Neuronal stem cell (in vitro differentiated cells): ENCODE measurements around the gene ZP1.

Experiments used
- DNase-seq: peaks from one replicate; pipeline ENCODE4 v3.0.0-alpha.2; 2013; ENCODE audit warnings: low spot score
- H2AFZ ChIP-seq: one replicate; pipeline ENCODE4 v1.6.1; 2013; ENCODE audit warnings: mild to moderate bottlenecking, low read length, inconsistent platforms
- H2AK5ac ChIP-seq: 2 replicates; pipeline ENCODE4 v1.6.1; 2013; ENCODE audit warnings: low read depth, mild to moderate bottlenecking, inconsistent platforms, low read length, moderate library complexity, mixed read lengths
- H2BK120ac ChIP-seq: 2 replicates; pipeline ENCODE4 v1.6.1; 2013; ENCODE audit warnings: low read depth, mild to moderate bottlenecking, inconsistent platforms, low read length, moderate library complexity, mixed read lengths
- H2BK12ac ChIP-seq: one replicate; pipeline ENCODE4 v1.6.1; 2013; ENCODE audit warnings: low read length, inconsistent platforms
- H2BK15ac ChIP-seq: 2 replicates; pipeline ENCODE4 v1.6.1; 2013; ENCODE audit warnings: mild to moderate bottlenecking, low read length, inconsistent platforms, mixed read lengths
- H2BK5ac ChIP-seq: one replicate; pipeline ENCODE4 v1.6.1; 2013; ENCODE audit warnings: inconsistent platforms, mild to moderate bottlenecking, low read length, moderate library complexity
- H3K14ac ChIP-seq: one replicate; pipeline ENCODE4 v1.6.1; 2013; ENCODE audit warnings: low read length, inconsistent platforms
- H3K18ac ChIP-seq: 2 replicates; pipeline ENCODE4 v1.6.1; 2013; ENCODE audit warnings: low read length, inconsistent platforms
- H3K23ac ChIP-seq: 2 replicates; pipeline ENCODE4 v1.6.1; 2013; ENCODE audit warnings: low read depth, mild to moderate bottlenecking, mixed read lengths, low read length, inconsistent platforms; ENCODE audit not compliant: poor library complexity
- H3K27ac ChIP-seq: replicated peaks from 3 replicates; pipeline ENCODE4 v1.5.1; 2013; ENCODE audit warnings: low read length, inconsistent platforms
- H3K27me3 ChIP-seq, 3 experiments: 2 replicates each; pipeline ENCODE4 v1.6.1; 2013; ENCODE audit warnings: low read length in 3 of 3, mild to moderate bottlenecking in 2 of 3, inconsistent platforms in 1 of 3, low read depth in 1 of 3, mixed read lengths in 1 of 3, moderate library complexity in 1 of 3; ENCODE audit not compliant: control insufficient read depth in 3 of 3, insufficient read depth in 3 of 3
- H3K36me3 ChIP-seq, 2 donors: replicated peaks in 1 of 2; 2 replicates each; pipeline ENCODE4 v1.6.1; 2013; ENCODE audit warnings: low read length in 2 of 2; ENCODE audit not compliant: control insufficient read depth in 2 of 2, insufficient read depth in 2 of 2
- H3K4ac ChIP-seq: 2 replicates; pipeline ENCODE4 v1.6.1; 2013; ENCODE audit warnings: inconsistent platforms, mild to moderate bottlenecking, low read length, moderate library complexity
- H3K4me1 ChIP-seq, 2 donors: 1 replicate in 1 of 2; 2 replicates in 1 of 2; pipeline ENCODE4 v1.6.1; 2013; ENCODE audit warnings: low read length in 2 of 2, low read depth in 1 of 2; ENCODE audit not compliant: control insufficient read depth in 2 of 2, insufficient read depth in 1 of 2
- H3K4me2 ChIP-seq: one replicate; pipeline ENCODE4 v1.6.1; 2013; ENCODE audit warnings: mild to moderate bottlenecking, low read length, inconsistent platforms; ENCODE audit not compliant: insufficient read depth, poor library complexity, severe bottlenecking
- H3K4me3 ChIP-seq, 2 donors: 2 replicates each; pipeline ENCODE4 v1.5.1; 2013; ENCODE audit warnings: low read length in 2 of 2, mild to moderate bottlenecking in 2 of 2, inconsistent platforms in 1 of 2, moderate library complexity in 1 of 2
- H3K79me1 ChIP-seq: one replicate; pipeline ENCODE4 v1.6.1; 2013; ENCODE audit warnings: low read depth, mild to moderate bottlenecking, inconsistent platforms, low read length, moderate library complexity
- H3K9ac ChIP-seq: one replicate; pipeline ENCODE4 v1.6.1; 2013; ENCODE audit warnings: mild to moderate bottlenecking, low read depth, low read length, inconsistent platforms; ENCODE audit not compliant: poor library complexity
- H3K9me3 ChIP-seq, 2 donors: replicated peaks in 1 of 2; 2 replicates each; pipeline versions ENCODE3 to v1.6.1; 2013; ENCODE audit warnings: low read length in 2 of 2, mild to moderate bottlenecking in 2 of 2, inconsistent platforms in 1 of 2, low read depth in 1 of 2, mixed read lengths in 1 of 2, moderate library complexity in 1 of 2; ENCODE audit not compliant: control insufficient read depth in 2 of 2, insufficient read depth in 1 of 2
- H4K8ac ChIP-seq: one replicate; pipeline ENCODE4 v1.6.1; 2013; ENCODE audit warnings: low read depth, mild to moderate bottlenecking, inconsistent platforms, low read length, moderate library complexity
- H4K91ac ChIP-seq: one replicate; pipeline ENCODE4 v1.6.1; 2013; ENCODE audit warnings: low read length, low read depth, mild to moderate bottlenecking, inconsistent platforms; ENCODE audit not compliant: poor library complexity
- WGBS, 2 donors: extraction: QIAGEN DNeasy Blood & Tissue Kit; methylation state at CpG; one replicate each; pipeline ENCODE4 v1.1.7; 2013; ENCODE audit warnings: missing lambda C conversion rate in 2 of 2, mixed read lengths in 1 of 2; ENCODE audit not compliant: insufficient read length in 2 of 2, insufficient replicate concordance in 1 of 2; ENCODE audit errors: extremely low coverage in 2 of 2; 5-methylcytosine and 5-hydroxymethylcytosine counted together

The ZP1 gene

DNA sequence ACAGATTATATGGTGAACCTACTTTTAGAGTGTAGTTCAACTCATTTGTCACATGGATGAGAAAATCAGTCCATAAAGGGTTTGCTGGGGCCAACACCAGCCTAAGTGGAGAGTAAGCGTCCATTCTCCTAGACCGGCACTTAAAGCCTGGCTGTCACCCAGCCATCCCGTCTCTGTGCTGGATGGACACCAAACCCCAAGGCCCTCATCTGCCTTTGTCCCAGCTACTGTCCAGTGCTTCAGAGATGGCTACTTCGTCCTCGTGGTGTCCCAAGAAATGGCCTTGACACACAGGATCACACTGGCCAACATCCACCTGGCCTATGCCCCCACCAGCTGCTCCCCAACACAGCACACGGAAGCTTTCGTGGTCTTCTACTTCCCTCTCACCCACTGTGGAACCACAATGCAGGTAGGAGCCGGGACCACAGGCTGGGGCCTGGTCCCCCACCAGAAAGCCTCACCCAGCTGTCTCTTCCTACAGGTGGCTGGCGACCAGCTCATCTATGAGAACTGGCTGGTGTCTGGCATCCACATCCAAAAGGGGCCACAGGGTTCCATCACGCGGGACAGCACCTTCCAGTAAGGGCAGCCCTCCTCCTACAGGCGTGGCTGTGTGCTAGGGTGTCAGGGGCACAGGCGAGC, 3.5 kb downstream of the ZP1 start:
- H3K14ac ChIP-seq = no peak overlapping the region
- H3K4me1 ChIP-seq = peaks cover 0 to 1% of the 10 kb centered on the region in 2 donors
- no peaks in the 10 kb centered on the region for H3K9me3 ChIP-seq
- peak overlapping the region; percentile 83 for H3K23ac ChIP-seq
- peak overlapping the region; percentile 13 for H3K18ac ChIP-seq
- H2AFZ ChIP-seq = no peak overlapping the region
- no peak overlapping the region for H2BK15ac ChIP-seq
- peak overlapping the region; percentile 62 for H4K91ac ChIP-seq
- H4K8ac ChIP-seq = no peak overlapping the region
- no peak overlapping the region for H3K9ac ChIP-seq
- peak overlapping the region; percentile 82 for H2AK5ac ChIP-seq
- H2BK120ac ChIP-seq = no peak overlapping the region
- H3K4ac ChIP-seq = peak overlapping the region; percentile 2
- no peak for DNase-seq
- peaks cover 3 to 5% of the 10 kb centered on the region in 2 donors for H3K36me3 ChIP-seq
- H3K4me2 ChIP-seq = no peak overlapping the region
- no peaks in the 10 kb centered on the region for H3K79me1 ChIP-seq
- H2BK12ac ChIP-seq = no peak overlapping the region
- WGBS, 2 donors = no CpG with 5 or more reads among the region's 13 CpGs
- peaks cover 0 to 5% (median 0%) of the 10 kb centered on the region in 3 experiments for H3K27me3 ChIP-seq
- no peak overlapping the region for H2BK5ac ChIP-seq
- no peak overlapping the region for H3K4me3 ChIP-seq
- no peak overlapping the region for H3K27ac ChIP-seq

DNA sequence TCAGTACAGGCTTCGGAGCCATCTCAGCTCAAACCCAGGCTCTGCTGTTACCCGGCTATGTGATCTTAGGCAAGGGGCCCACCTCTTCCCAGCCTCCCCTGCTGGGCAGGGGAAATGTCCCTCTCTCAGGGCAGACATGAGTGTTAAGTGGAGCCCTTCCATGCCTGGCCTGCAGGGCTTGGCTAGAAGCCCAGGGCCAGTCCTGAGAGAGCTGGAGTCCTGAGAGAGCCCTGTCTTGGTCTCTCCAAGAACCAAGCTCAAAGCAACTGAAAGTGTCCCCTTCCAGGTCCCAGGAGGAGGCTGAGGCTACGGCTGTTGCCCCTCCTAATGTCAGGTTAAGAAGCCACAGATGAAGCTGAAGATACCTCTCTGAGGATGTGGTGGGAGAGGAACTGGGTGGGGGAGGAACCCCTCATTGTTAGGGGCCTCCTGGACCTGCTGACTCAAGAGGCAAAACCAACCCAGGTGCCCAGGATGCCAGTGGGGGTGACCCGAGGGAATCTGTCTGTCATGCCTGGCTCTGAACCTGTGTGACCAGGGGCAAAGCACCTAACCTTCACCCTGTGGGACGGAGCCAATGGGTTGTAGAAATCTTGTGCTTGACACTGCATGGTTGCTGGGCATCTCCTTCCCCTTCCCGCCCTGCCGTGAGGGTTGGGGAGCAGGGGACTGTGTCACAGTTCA, 4.2 kb downstream of the ZP1 start:
- Histone ChIP-seq H3K14ac (no peak overlapping the region), H3K9me3 (no peaks in the 10 kb centered on the region), H3K23ac (no peak overlapping the region), H2BK12ac (no peak overlapping the region), H3K36me3 (peaks cover 3 to 5% of the 10 kb centered on the region in 2 donors), H3K27ac (no peak overlapping the region), H3K4me1 (peaks cover 0 to 1% of the 10 kb centered on the region in 2 donors), H2BK5ac (no peak overlapping the region), H2BK15ac (no peak overlapping the region), H3K27me3 (peaks cover 0 to 5% (median 0%) of the 10 kb centered on the region in 3 experiments), H3K4me3 (no peak overlapping the region), H3K79me1 (no peaks in the 10 kb centered on the region), H3K4ac (peak overlapping the region; percentile 2), H3K18ac (no peak overlapping the region), H4K8ac (no peak overlapping the region), H2AFZ (no peak overlapping the region), H4K91ac (no peak overlapping the region), H2AK5ac (peak overlapping the region; percentile 82), H3K9ac (no peak overlapping the region), H2BK120ac (no peak overlapping the region), H3K4me2 (no peak overlapping the region)
- no CpG with 5 or more reads among the region's 7 CpGs for WGBS, 2 donors
- no peak for DNase-seq

DNA sequence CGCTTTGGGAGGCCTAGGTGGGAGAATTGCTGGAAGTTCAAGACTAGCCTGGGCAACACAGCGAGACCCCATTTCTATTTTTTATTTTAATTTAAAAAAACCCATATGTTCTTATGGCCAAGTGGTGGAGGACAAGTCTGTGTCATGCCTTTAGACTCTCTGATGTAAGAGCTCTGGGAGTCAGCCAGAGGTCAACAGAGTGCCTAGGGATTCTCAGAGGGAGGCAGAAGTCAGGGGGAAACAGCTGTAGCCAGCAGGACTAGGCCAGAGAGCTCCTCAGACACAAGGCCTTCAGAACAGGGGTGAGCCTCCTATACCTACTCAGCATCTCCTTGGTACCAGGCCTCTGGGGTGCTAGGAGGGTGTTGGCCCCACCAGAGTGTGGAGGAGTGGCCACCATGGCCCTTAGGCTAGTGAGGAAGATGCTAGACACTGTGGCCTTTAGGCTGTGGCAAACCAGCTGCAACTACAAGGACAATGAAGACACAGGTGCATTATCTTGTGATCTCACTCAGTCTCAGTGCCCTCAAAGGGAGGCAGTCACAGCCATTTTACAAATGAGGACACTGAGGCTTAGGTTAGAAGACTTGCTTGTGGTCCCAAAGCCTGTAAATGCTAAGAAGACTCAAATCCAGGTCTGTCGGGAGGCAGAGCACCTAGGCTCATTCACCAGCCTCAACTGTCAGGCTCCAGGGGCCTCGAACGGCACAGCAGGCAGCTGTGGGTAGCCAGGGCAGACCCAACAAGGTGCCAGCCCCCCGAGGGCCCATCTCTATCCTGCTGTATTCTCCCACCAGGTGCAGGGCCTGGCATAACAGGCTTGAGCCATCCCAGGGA, 5.0 kb downstream of the ZP1 start:
- H2BK12ac ChIP-seq = no peak overlapping the region
- peak overlapping the region; percentile 27 for H3K9ac ChIP-seq
- no peak overlapping the region for H2BK15ac ChIP-seq
- H2BK120ac ChIP-seq = no peak overlapping the region
- no peak overlapping the region for H2AFZ ChIP-seq
- H3K4me3 ChIP-seq = no peak overlapping the region
- no peak for DNase-seq
- no peak overlapping the region for H3K27ac ChIP-seq
- H3K4me2 ChIP-seq = no peak overlapping the region
- no CpG with 5 or more reads among the region's 6 CpGs for WGBS, 2 donors
- peaks cover 3 to 5% of the 10 kb centered on the region in 2 donors for H3K36me3 ChIP-seq
- H2AK5ac ChIP-seq = no peak overlapping the region
- H3K18ac ChIP-seq = no peak overlapping the region
- H3K9me3 ChIP-seq = no peaks in the 10 kb centered on the region
- no peak overlapping the region for H2BK5ac ChIP-seq
- peak overlapping the region; percentile 39 for H3K14ac ChIP-seq
- H3K23ac ChIP-seq = no peak overlapping the region
- H4K8ac ChIP-seq = no peak overlapping the region
- peaks cover 0 to 1% of the 10 kb centered on the region in 2 donors for H3K4me1 ChIP-seq
- no peaks in the 10 kb centered on the region for H3K79me1 ChIP-seq
- no peak overlapping the region for H3K4ac ChIP-seq
- H3K27me3 ChIP-seq = peaks cover 0 to 3% (median 0%) of the 10 kb centered on the region in 3 experiments
- no peak overlapping the region for H4K91ac ChIP-seq
